ENCODE data around the gene WDR45B.
"Not testable (repeated sequence)": the region's sequence is repeated elsewhere in the genome, so short reads cannot be mapped to it uniquely, and the experiment has no call there.

Gene WDR45B

DNA sequence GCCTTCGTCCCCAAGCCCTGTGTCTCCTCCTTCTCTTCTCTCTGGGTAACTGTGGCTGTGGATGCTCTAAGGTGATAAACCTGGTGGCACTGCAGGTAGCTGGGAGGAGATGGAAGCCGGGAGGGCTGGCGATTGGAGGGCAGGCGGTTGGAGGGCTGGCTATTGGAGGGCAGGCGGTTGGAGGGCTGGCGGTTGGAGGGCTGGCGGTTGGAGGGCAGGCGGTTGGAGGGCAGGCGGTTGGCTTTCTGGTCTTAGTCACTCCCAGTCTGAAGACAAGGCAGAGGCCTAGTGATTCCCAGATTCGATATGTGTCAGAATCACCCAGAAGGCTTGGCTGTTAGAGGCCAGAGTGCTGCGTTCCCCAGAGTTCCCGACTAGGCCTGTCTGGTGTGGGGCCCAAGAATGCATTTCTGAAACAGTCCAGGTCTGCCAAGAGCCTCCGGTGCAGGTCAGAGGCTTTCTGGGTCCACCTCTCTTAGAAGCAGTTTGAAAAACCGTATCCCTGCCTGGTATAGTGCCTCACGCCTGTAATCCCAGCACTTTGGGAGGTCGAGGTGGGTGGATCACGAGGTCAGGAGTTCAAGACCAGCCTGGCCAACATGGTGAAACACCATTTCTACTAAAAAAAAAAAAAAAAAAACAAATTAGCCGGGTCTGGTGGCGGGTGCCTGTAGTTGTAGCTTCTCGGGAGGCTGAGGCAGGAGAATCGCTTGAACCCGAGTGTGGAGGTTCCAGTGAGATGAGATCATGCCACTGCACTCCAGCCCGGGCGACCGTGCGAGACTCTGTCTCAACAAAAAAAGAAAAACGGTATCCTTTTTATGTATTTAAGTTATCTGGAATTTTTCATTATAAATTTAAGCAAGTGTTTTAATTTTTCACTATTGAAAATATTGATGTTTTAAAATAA lies 59.7 kb downstream of the WDR45B start:
- TF ChIP-seq POLR2A (IDR thresholded peaks at IDR 0.05; ENCODE audit: low read depth, low read length) = no peak
- DNase-seq (ENCODE audit: insufficient read length, low spot score) (no peak), FAIRE-seq (no peak)

GRCh38 chr17:82587234-82588086 lies 60.8 kb downstream of the WDR45B start:
- TF ChIP-seq POLR2A (IDR thresholded peaks at IDR 0.05; ENCODE audit: low read depth, low read length) = no peak
- DNase-seq (ENCODE audit: insufficient read length, low spot score) = no peak
- FAIRE-seq = no peak

GRCh38 chr17:82586576-82587233 lies 61.5 kb downstream of the WDR45B start:
- DNase-seq (ENCODE audit: insufficient read length, low spot score) (no peak), FAIRE-seq (no peak)
- TF ChIP-seq POLR2A (IDR thresholded peaks at IDR 0.05; ENCODE audit: low read depth, low read length) = no peak

GRCh38 chr17:82585935-82586575 lies 62.2 kb downstream of the WDR45B start:
- not testable (repeated sequence) for DNase-seq (ENCODE audit: insufficient read length, low spot score); FAIRE-seq

DNA sequence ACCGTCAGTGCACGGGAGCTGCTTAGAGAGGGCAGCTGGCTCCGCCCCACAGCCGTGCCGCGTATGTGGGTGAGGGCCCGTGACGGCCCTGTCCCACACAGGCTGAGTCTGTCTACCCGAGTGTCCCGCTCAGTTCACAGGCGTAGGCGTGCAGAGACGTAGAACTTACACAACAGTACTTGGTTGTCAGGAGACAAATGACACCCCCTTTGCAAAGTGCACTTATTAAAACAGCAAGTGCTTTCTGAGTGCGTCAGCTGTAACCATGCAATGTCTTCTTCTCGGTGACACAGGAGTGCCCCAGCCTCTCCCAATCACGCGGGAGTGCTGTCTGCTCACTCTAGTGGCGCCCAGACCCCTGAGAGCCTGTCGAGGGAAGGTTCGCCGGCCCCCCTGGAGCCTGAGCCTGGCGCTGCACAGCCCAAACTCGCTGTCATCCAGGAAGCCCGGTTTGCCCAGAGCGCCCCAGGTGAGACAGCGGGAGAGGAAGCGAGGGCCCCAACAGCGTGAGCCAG lies 64.5 kb downstream of the WDR45B start:
- TF ChIP-seq POLR2A (IDR thresholded peaks at IDR 0.05; ENCODE audit: low read depth, low read length) = no peak
- DNase-seq (ENCODE audit: insufficient read length, low spot score) (no peak), FAIRE-seq (no peak)

- no peak for FAIRE-seq
- no peak for DNase-seq (ENCODE audit: insufficient read length, low spot score)
- no peak for TF ChIP-seq POLR2A (IDR thresholded peaks at IDR 0.05; ENCODE audit: low read depth, low read length)
Observed at GRCh38 chr17:82582709-82583108, 65.5 kb downstream of the WDR45B start.

- FAIRE-seq (no peak), DNase-seq (ENCODE audit: insufficient read length, low spot score) (no peak)
- no peak for TF ChIP-seq POLR2A (IDR thresholded peaks at IDR 0.05; ENCODE audit: low read depth, low read length)
Observed at GRCh38 chr17:82582213-82582612, 66.0 kb downstream of the WDR45B start.

DNA sequence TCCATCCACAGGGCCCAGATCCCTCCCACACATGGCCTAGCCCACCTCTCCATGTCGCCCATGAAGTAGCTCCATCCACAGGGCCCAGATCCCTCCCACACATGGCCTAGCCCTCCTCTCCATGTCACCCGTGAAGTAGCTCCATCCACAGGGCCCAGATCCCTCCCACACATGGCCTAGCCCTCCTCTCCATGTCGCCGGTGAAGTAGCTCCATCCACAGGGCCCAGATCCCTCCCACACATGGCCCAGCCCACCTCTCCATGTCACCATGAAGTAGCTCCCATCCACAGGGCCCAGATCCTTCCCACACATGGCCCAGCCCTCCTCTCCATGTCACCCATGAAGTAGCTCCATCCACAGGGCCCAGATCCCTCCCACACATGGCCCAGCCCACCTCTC lies 68.3 kb downstream of the WDR45B start:
- not testable (repeated sequence) for DNase-seq (ENCODE audit: insufficient read length, low spot score); FAIRE-seq

DNA sequence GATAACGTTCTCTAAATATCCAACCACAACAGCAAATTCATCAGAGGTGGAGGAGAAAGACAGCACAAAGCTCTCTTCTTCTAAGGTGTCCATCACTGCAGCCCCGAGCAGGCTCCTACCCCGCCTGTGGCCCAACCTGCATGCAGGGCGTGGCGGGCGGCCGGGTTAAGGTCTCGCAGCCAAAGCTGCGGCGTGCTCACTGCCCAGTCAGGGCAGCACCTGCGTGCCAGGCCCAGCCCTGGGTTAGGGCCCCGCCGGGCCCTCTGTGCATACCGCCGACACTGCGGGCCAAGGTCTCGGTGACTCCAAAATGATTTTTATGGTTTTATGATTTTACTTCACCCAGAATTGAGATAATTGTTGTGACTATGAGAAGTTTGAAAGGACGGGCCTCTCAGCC lies 70.9 kb downstream of the WDR45B start:
- TF ChIP-seq POLR2A (IDR thresholded peaks at IDR 0.05; ENCODE audit: low read depth, low read length) = no peak
- DNase-seq (ENCODE audit: insufficient read length, low spot score) = no peak
- no peak for FAIRE-seq

DNA sequence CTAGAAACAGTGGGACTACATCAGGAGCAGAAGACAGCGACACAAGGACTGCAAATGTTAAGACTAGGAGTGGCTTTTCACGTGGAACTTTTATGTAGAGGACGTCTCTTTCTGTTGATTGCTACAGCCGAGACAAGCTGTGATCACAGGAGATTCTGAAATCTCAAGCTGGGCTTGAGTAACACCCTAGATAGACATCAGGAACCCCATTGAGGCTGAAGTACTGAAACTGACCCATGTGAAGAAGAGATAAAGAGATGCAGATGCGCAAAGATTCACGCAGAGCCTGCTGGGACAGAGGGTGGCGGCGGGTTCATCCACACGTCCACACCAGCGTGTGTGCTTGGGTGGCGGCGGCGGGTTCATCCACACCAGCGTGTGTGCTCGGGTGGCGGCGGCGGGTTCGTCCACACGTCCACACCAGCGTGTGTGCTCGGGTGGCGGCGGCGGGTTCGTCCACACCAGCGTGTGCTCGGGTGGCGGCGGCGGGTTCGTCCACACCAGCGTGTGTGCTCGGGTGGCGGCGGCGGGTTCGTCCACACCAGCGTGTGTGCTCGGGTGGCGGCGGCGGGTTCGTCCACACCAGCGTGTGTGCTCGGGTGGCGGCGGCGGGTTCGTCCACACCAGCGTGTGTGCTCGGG lies 72.5 kb downstream of the WDR45B start:
- not testable (repeated sequence) for FAIRE-seq; DNase-seq (ENCODE audit: insufficient read length, low spot score)

DNA sequence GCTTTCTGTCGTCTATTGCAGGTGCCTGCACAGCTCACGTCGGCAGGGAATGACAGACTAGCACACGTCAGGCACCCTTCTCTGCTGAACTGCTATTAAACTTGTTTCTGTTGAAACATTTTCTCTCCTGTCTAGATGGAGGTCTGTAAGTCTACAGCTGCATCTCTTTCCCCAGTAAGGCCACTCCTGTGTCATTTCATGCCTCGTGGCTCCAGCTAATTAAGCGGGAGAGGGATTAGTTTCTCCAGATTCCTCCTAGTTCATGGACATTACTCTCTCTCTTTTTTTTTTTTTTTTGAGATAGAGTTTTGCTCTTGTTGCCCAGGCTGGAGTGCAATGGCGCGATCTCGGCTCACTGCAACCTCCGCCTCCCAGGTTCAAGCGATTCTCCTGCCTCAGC lies 74.2 kb downstream of the WDR45B start:
- FAIRE-seq (no peak), DNase-seq (ENCODE audit: insufficient read length, low spot score) (no peak)
- no peak for TF ChIP-seq POLR2A (IDR thresholded peaks at IDR 0.05; ENCODE audit: low read depth, low read length)

DNA sequence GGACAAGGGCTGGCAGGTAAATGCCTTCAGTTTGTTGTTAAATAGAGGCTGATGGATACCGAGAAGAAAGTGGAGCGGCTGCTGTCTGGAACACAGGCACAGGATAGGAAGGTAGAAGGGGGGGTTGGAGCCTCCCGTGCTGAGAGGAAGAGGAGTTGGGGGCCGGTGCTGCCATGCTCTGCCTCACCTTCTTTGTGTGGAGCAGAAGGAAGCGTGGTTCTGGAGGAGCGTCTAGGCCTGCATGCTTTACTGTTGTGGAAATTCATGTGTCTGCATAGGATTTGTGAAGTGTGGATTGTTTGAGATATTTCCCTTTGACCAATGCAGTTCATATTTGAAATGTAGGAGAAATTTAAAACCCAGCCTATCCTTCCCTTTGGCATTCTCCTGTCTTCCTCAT lies 76.4 kb downstream of the WDR45B start:
- FAIRE-seq = no peak
- no peak for DNase-seq (ENCODE audit: insufficient read length, low spot score)
- TF ChIP-seq POLR2A (IDR thresholded peaks at IDR 0.05; ENCODE audit: low read depth, low read length) = no peak

DNA sequence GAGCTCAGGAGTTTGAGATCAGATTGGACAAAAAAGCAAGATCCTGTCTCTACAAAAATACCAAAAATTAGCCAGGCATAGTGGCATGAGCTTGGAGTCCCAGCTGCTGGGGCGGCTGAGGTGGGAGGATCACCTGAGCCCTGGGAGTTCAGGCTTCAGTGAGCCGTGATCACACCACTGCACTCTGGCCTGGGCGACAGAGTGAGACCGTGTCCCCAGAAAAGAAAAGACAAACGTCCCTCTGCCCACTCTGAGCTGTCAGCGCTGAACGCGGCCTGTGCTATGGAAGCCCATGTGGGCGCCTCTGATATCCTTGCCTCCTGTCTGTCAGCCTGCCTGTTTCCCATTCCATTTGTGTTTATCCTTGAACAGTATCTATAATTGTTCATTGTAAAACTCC lies 78.0 kb downstream of the WDR45B start:
- no peak for FAIRE-seq
- TF ChIP-seq POLR2A (IDR thresholded peaks at IDR 0.05; ENCODE audit: low read depth, low read length) = no peak

More for the DNA sequence above, 78.0 kb downstream of the WDR45B start:
- DNase-seq (ENCODE audit: insufficient read length, low spot score) = no peak
